T-helper 9 cell (primary cell): Measurements from ENCODE around the gene SMPDL3A.

Experiments
- DNase-seq: peaks from one replicate; pipeline ENCODE4 v3.0.0-alpha.2; 2020

SMPDL3A gene

GRCh38 chr6:122778302-122778701 lies 10.8 kb upstream of the SMPDL3A start:
- DNase-seq, result no peak

DNA sequence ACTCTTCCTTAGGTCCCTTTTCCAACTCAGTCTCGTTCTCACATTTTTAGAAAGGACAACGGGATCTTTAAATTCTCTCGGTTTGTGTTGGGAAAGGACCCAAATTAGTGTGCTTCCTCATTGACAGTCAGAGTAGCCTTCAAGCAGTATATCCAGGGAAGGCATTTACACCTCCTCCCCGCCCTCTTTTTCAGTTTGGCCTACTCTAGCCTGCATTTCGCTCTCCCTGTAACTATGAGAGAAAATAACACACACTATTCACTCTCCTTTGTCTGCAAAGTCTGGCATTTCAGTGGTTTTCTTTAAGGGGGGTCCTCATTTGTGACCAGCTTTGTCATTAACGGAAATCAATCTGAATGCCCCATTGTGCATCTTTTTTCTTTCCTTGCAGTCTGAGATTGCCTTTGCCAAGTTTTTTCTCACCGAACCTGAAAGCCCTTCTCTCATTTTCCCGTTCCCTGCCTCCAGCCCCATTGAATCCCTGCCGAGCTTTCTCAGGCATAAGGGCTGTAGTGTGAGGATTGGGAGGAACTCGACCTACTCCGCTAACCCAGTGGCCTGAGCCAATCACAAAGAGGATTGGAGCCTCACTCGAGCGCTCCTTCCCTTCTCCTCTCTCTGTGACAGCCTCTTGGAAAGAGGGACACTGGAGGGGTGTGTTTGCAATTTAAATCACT lies 9.9 kb upstream of the SMPDL3A start:
- DNase-seq, result no peak

GRCh38 chr6:122779667-122780066 lies 9.4 kb upstream of the SMPDL3A start, which contains the start of gene FABP7:
Gene FABP7, plus strand, starts transcription at chr6:122779716. Its CDS starts 79 bp downstream, at chr6:122779795.
- no peak for DNase-seq

DNA sequence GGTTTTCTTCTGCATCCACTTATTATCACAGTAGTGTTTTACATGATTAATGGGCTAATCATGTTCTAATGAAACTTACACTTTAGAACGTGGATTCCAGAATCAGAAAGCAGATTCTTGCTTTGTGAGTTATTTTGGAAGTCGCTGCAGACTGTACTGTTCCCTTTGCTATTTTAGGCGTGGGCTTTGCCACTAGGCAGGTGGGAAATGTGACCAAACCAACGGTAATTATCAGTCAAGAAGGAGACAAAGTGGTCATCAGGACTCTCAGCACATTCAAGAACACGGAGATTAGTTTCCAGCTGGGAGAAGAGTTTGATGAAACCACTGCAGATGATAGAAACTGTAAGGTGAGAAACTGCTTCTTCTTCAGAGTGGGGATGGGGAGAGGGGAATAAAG lies 8.9 kb upstream of the SMPDL3A start:
- no peak for DNase-seq

DNA sequence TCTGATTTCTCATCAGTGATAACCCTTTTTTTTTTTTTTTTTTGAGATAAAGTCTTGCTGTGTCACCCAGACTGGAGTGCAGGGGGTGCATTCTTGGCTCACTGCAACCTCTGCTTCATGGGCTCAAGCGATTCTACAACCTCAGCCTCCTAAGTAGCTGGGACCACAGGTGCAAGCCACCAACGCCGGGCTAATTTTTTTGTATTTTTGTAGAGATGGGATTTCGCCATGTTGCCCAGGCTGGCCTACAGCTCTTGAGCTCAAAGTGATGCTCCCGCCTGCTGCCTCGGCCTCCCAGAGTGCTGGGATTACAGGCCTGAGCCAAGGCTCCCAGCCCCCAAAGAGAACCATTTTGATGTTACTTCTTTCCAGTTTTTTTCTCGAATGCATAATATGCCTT lies 7.3 kb upstream of the SMPDL3A start:
- DNase-seq, result no peak

DNA sequence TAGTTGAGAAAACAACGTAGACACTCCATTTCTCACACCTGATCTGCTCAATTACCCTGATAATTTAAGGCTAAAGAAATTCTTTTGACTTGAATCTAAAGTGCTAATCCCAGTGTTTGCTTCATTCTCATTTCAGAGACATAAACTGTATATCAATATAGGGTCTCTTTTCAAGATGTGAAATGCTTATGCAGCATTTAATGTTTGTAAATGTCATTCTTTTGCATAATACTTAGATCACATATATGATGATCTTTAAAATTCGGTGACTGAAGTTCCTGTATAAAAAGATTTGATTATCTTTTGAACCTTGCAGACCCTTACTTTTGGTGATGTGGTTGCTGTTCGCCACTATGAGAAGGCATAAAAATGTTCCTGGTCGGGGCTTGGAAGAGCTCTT lies 5.7 kb upstream of the SMPDL3A start:
- DNase-seq, result no peak

GRCh38 chr6:122785891-122786290 lies 3.2 kb upstream of the SMPDL3A start:
- DNase-seq, result no peak

GRCh38 chr6:122787721-122788120 lies 1.3 kb upstream of the SMPDL3A start:
- no peak for DNase-seq

DNA sequence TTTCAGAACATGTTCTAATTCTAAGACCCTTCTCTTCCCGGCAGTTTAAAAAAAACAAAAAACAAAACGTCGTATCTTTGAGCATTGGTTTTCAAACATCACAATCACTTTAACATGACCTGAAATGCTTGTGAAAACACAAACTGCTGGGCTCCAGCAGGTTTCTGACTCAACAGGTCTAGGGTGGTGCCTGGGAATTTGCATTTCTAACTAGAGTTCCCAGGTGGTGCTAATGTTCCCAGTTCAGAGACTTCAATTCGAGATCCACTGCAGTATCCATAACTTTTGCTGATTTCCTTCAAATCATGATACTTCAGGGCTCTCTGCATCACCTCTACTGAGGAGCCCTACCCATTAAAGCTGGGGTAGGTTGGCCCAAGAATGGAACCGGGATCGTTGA lies 850 bp upstream of the SMPDL3A start:
- DNase-seq, result no peak

GRCh38 chr6:122788663-122789181 lies 336 bp upstream of the SMPDL3A start:
- DNase-seq, result no peak

DNA sequence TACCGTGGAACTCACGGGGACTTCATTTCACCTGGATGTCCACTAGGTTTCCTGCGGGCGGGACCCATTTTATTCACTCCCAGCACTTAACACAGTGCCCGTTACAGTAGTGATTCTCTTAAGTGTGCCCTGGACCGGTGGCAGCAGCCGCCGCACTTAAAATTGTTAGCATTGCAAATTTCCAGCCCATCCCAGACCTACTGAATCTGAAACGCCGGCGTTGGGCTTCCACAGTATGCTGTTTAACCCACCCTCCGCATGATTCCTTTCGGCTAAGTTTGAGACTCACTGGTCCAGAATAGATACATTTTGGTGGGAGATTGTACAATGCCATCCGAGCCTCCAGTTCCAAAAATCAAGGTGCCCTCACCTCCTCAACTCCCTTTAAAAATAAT lies 967 bp downstream of the SMPDL3A start:
- DNase-seq, result no peak

DNA sequence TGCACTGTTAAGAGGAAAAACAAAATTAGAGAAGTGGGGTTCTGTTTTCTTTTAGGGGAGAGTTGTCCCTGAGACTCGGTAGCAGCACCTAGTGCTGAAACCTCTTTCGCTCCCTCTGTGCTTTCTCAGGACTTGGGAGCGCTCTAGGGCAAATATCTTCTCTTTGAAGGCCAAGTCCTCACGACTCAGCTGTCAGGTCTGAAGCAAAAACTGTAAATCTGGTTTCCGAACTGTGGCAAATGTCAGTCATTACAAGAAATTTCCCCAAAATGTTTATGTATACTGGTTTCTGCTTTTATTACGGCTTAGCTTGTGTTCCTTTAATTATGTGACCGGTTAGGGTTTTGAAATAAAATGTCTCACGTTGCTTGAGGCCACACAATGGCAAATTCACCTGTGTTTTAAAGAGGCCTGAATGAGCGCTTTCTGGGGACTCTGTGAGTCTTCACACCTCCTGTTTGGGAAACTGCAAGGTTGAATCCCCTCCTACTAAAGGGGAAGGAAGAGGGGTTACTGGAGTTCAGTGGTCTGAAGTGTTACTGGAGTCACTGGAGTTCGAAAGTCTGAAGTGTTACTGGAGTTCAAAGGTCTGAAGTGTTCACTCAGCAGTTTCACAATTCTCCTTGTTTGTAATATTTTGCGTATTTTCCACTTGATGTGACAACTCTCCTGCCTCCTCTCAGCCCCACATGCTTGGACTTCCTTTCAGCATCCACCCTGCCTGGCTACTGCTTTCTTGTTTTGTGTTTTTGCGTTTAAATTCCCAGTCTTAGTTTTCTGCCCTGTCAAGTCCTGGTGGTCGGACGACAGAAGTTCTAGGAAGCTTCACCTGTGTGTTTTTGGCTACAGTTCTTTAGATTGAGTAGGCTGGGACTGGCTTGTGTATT lies 1.6 kb downstream of the SMPDL3A start:
- no peak for DNase-seq

DNA sequence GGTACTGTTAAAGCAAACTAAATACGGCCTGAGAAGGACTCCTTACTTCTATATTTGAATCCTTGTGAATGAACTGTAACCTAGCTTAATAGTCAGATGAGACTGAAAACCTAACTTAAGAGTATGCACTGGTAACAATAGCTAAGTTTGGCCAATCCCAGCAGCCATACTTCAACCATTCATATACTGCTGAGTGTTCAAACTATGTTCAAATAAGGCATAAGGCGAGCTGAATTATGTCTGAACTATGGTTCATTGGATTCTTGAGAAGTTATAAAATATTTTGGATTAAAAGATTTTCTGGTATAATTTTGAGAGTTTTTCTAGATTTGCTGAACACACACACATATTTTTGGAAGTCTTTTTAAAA lies 2.2 kb downstream of the SMPDL3A start:
- DNase-seq, result no peak

GRCh38 chr6:122792766-122793165 lies 3.7 kb downstream of the SMPDL3A start:
- DNase-seq, result no peak

DNA sequence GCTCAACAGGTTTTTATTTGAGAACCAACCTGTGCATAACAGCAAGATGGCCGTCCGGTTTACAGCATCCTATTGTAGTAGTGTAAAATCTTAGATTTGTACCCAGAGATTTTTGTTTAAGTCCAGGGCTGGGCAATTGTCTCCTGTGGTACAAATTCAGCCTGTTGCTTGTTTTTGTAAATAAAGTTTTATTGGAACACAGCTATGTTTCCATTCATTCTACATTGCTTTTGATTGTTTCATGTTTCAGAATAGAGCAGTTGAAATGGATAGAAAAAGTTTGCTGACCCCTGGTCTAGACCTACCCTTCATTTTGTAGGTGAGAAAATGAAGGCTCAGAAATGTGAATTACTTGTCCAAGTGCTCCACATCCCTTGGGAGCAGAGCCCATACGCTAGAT lies 8.5 kb downstream of the SMPDL3A start:
- DNase-seq, result no peak

- DNase-seq, result no peak
Observed at GRCh38 chr6:122798099-122798641, 9.1 kb downstream of the SMPDL3A start.

- no peak for DNase-seq
Observed at GRCh38 chr6:122799140-122799745, 10.2 kb downstream of the SMPDL3A start.

DNA sequence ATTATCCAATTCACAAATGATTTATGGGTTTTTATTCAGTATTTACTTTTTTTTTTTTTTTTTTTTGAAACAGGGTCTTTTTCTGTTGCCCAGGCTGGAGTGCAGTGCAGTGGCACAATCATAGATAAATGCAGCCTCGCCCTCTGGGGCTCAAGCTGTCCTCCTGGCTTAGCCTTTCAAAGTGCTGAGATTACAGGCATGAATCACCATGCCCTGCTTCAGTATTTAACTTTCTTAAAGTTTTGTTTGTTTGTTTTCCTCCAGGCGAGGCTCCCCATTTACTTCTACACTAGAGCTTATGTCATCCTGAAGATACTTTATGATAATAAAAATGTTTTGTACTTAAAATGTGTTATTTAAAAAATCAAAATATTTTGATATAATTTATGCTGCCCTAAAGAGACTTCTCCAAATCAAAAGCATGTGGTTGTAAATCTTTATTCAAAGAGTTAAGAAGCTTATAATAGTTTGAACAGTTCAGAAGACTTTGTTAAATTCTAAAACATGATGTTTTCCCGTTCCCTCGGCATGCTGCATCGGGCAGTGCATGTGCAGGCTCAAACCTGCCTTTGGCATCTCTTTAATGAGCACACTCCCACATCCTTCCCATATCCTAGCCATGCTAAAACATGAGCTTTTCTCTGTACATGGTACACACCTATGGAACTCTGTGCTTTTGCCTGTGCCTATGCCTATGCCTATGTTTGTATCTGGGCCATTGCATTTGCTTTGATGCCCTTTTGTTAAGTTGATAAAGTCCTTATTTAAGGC lies 11.0 kb downstream of the SMPDL3A start:
- no peak for DNase-seq

DNA sequence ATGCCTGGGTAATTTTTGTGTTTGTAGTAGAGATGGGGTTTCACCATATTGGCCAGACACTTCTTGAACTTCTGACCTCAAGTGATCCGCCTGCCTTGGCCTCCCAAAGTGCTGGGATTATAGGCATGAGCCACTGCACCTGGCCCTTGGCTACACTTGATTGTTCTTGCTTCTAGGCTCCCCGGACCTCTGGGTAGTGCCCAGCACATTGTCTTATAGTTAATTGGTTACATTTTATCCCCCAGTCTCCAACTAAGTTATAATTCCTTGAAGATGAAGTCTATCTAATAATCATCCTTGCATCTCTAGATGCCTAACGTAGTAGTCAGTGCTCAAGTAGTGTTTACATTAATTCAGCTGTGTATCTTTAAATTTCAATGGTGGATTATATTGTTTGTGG lies 11.8 kb downstream of the SMPDL3A start:
- no peak for DNase-seq

- no peak for DNase-seq
Observed at GRCh38 chr6:122801397-122801796, 12.3 kb downstream of the SMPDL3A start.

DNA sequence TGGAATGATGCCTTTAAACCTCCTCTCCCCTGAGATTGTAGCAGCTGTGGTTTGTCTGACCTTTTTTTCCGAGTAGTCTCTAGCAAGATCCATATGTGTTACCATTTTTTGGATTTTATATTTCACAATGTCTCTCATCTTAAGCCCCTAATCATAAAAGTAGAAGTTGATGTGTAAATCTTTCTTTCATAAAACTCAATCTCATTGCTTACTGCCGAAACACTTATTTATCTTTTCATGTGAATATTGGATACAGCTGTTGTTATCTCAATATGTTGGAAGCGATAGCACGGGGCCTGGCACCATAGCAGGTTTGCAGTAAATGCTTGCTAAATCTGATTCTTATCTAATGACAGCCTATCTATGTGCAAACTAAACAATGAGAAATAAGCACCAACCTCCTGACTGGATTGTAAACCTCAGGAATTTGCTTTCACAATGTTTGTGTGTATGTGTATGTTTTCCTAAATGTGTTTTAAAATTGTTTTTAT lies 14.2 kb downstream of the SMPDL3A start:
- DNase-seq, result no peak

DNA sequence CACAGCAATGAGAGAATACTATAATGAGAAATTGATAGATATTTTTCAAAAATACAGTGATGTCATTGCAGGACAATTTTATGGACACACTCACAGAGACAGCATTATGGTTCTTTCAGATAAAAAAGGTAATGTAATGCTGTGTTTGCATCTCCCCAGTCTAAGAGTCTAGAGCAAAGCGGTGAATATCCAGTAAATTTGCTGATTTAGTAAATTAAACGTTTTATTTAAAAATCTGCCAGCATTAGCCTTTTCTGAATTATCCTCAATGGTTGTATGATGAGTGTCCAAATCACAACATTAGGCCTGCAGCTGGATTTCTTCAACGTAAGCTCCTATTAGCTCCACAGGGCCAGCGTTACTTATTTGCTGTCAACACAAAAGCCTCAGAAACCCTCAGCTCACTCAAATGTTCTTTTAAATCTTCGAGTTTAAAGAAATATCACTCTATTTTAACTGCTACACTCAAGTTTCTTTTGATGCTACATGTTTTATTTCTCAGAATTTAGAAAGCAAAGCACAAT lies 16.0 kb downstream of the SMPDL3A start:
- DNase-seq, result no peak
